Smooth muscle cell (in vitro differentiated cells): ENCODE results near the gene PHGDH. TPM values are rescaled to one million over a fixed set of nuclear protein-coding genes. Genes with fewer than 3 reads are reported as not detected.

Source experiments
- DNase-seq: peaks from one replicate; lab custom pipeline; 2025; ENCODE audit not compliant: unreplicated experiment; lab: John Stamatoyannopoulos, UW
- H2AFZ ChIP-seq: fragments of 200-600 bp; sonication (generic); 2 replicates; pipeline ENCODE4 v1.6.0; 2016; ENCODE audit warnings: antibody characterized with exemption, low read depth, mild to moderate bottlenecking
- H3F3A ChIP-seq: fragments of 200-600 bp; sonication (generic); 2 replicates; pipeline ENCODE4 v1.6.0; 2017; ENCODE audit warnings: antibody characterized with exemption, low read depth
- H3K27ac ChIP-seq: fragments of 200-600 bp; sonication (generic); 2 replicates; pipeline ENCODE4 v1.5.1; 2016; ENCODE audit warnings: low read depth, mild to moderate bottlenecking
- H3K27me3 ChIP-seq: fragments of 200-600 bp; sonication (generic); 2 replicates; pipeline ENCODE4 v1.6.1; 2016; ENCODE audit warnings: low read depth, mild to moderate bottlenecking
- H3K36me3 ChIP-seq: fragments of 200-600 bp; sonication (generic); 2 replicates; pipeline ENCODE4 v1.5.1; 2016; ENCODE audit warnings: low read depth
- H3K4me1 ChIP-seq: fragments of 200-600 bp; sonication (generic); 2 replicates; pipeline ENCODE4 v1.5.1; 2016; ENCODE audit warnings: low read depth
- H3K4me2 ChIP-seq: fragments of 200-600 bp; sonication (generic); 2 replicates; pipeline ENCODE4 v1.6.0; 2016; ENCODE audit warnings: mild to moderate bottlenecking
- H3K4me3 ChIP-seq: fragments of 200-600 bp; sonication (generic); 2 replicates; pipeline ENCODE4 v1.5.1; 2016; ENCODE audit warnings: mild to moderate bottlenecking
- H3K79me2 ChIP-seq: fragments of 200-600 bp; sonication (generic); 2 replicates; pipeline ENCODE4 v1.6.0; 2016; ENCODE audit warnings: low read depth, mild to moderate bottlenecking
- H3K9ac ChIP-seq: fragments of 200-600 bp; sonication (generic); 2 replicates; pipeline ENCODE4 v1.6.0; 2016; ENCODE audit warnings: low read depth
- H3K9me3 ChIP-seq: fragments of 200-600 bp; sonication (generic); replicated peaks from 2 replicates; pipeline ENCODE4 v1.5.1; 2016; ENCODE audit warnings: low read depth
- H4K20me1 ChIP-seq: fragments of 200-600 bp; sonication (generic); 2 replicates; pipeline ENCODE4 v1.6.0; 2016; ENCODE audit warnings: low read depth
- CTCF ChIP-seq: fragments of 200-600 bp; sonication (generic); IDR thresholded peaks from 2 replicates; pipeline ENCODE4 v1.5.1; 2017; ENCODE audit warnings: borderline replicate concordance, mild to moderate bottlenecking, antibody characterized with exemption; ENCODE audit not compliant: insufficient read depth, poor library complexity, severe bottlenecking
- WGBS: methylation state at CpG from one replicate; pipeline ENCODE4 v1.1.7; 2016; ENCODE audit warnings: low lambda C conversion rate; 5-methylcytosine and 5-hydroxymethylcytosine counted together
- polyA plus RNA-seq: library from polyadenylated mRNA; unstranded; fragments of >200 nt; fragmentation: Nextera tagmentation; extraction: Ambion mirVana; gene quantifications from 2 replicates; pipeline ENCODE4 v1.2.1, GENCODE V29; 2016
- total RNA-seq: library from RNA; depleted of rRNA; stranded (reverse); fragments of >200 nt; gene quantifications from 2 replicates; pipeline ENCODE4 v1.2.3, GENCODE V29; 2014

Gene PHGDH
- total and polyA plus RNA-seq, 2 experiments from 2014 or later = 93.2 to 134 TPM

- no peaks in the 10 kb centered on the region for H3K9me3 ChIP-seq
- TF ChIP-seq CTCF = no peak
- no peaks in the 10 kb centered on the region for H3F3A ChIP-seq
- WGBS = 94% methylated on average over 6 of the region's 6 CpGs
- no peaks in the 10 kb centered on the region for H3K79me2 ChIP-seq
- no peak overlapping the region for H3K4me2 ChIP-seq
- H3K4me1 ChIP-seq = peaks cover 22% of the 10 kb centered on the region
- H3K27me3 ChIP-seq = no peaks in the 10 kb centered on the region
- no peak overlapping the region for H3K27ac ChIP-seq
- H3K4me3 ChIP-seq = no peak overlapping the region
- H4K20me1 ChIP-seq = no peaks in the 10 kb centered on the region
- no peak for DNase-seq
- no peak overlapping the region for H3K9ac ChIP-seq
- no peak overlapping the region for H2AFZ ChIP-seq
- H3K36me3 ChIP-seq = no peaks in the 10 kb centered on the region
Measured at GRCh38 chr1:119778359-119778758, 66.6 kb downstream of the PHGDH start.

- Histone ChIP-seq H3K9me3 (no peaks in the 10 kb centered on the region), H3K27me3 (no peaks in the 10 kb centered on the region), H3K4me2 (no peak overlapping the region), H3K4me1 (peaks cover 21% of the 10 kb centered on the region), H3K9ac (no peak overlapping the region), H2AFZ (peak overlapping the region; percentile 40), H3K27ac (no peak overlapping the region), H3K79me2 (no peaks in the 10 kb centered on the region), H3F3A (peaks cover under 1% of the 10 kb centered on the region), H3K4me3 (no peak overlapping the region), H3K36me3 (no peaks in the 10 kb centered on the region), H4K20me1 (no peaks in the 10 kb centered on the region)
- no peak for DNase-seq
- WGBS = 94% methylated on average over 13 of the region's 13 CpGs
- no peak for TF ChIP-seq CTCF
Measured at GRCh38 chr1:119778886-119779560, 67.3 kb downstream of the PHGDH start.

- no peaks in the 10 kb centered on the region for H3K9me3 ChIP-seq
- 5% methylated on average over 5 of the region's 5 CpGs for WGBS
- peak overlapping the region; percentile 14 for H3K4me3 ChIP-seq
- H3F3A ChIP-seq = peaks cover 6% of the 10 kb centered on the region
- DNase-seq = no peak
- no peaks in the 10 kb centered on the region for H3K79me2 ChIP-seq
- H4K20me1 ChIP-seq = no peaks in the 10 kb centered on the region
- H3K4me1 ChIP-seq = peaks cover 16% of the 10 kb centered on the region
- H3K27ac ChIP-seq = no peak overlapping the region
- TF ChIP-seq CTCF = no peak
- H3K36me3 ChIP-seq = no peaks in the 10 kb centered on the region
- peak overlapping the region; percentile 35 for H3K4me2 ChIP-seq
- no peaks in the 10 kb centered on the region for H3K27me3 ChIP-seq
- H3K9ac ChIP-seq = no peak overlapping the region
- peak overlapping the region; percentile 85 for H2AFZ ChIP-seq
Measured at GRCh38 chr1:119779869-119780356, 68.2 kb downstream of the PHGDH start.
